Activated T-helper 1 cell treated with Interleukin-2 at 50 U/mL for 16 hours (primary cell): ENCODE measurements around the gene EXTL1.

Experiments used
- DNase-seq: peaks from one replicate; pipeline ENCODE4 v3.0.0-alpha.2; 2020; ENCODE audit warnings: low read depth

The EXTL1 gene

GRCh38 chr1:26044414-26044813 is 22.8 kb downstream of the EXTL1 start:
- no peak for DNase-seq

DNA sequence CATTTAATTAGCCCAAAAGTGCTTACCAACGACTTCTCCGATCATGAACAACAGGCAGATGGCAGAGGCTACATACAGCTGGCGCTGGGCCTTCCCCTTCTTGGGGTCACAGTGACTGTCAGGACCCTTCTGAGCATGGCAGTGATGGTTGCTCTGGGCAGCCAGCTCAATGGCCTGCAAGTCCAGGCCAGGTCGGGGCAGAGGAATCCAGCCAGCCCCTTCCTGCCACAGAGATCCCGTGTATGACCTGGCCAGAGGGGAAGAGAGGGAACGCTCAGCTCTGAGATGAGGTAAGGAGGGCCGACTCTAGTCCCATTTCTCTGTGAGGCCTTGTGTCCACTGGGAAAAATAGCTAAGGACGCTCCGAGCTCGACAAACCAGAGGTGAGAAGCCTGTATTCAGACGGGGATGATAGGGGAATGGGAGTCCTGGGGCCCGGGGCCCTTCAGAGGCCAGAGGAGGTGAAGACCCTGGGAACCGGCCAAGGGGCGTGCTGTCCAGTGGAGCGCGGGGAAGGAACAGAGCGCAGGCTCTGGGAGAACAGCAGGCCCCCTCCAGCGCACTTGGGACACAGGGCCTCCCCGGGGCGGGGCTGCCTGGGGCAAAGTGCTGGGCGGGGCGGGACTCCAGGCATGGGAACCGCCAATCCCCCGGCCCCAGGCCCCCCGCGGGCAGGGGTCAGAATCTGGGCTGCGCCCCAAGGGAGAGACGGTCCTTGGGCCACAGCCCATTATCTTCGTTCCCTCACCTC is 23.6 kb downstream of the EXTL1 start:
- no peak for DNase-seq

GRCh38 chr1:26045722-26046245 is 24.2 kb downstream of the EXTL1 start, which contains the start of gene SLC30A2:
SLC30A2 (minus strand) TSS chr1:26046118; CDS start chr1:26045896, 222 bp downstream.
- DNase-seq = no peak

DNA sequence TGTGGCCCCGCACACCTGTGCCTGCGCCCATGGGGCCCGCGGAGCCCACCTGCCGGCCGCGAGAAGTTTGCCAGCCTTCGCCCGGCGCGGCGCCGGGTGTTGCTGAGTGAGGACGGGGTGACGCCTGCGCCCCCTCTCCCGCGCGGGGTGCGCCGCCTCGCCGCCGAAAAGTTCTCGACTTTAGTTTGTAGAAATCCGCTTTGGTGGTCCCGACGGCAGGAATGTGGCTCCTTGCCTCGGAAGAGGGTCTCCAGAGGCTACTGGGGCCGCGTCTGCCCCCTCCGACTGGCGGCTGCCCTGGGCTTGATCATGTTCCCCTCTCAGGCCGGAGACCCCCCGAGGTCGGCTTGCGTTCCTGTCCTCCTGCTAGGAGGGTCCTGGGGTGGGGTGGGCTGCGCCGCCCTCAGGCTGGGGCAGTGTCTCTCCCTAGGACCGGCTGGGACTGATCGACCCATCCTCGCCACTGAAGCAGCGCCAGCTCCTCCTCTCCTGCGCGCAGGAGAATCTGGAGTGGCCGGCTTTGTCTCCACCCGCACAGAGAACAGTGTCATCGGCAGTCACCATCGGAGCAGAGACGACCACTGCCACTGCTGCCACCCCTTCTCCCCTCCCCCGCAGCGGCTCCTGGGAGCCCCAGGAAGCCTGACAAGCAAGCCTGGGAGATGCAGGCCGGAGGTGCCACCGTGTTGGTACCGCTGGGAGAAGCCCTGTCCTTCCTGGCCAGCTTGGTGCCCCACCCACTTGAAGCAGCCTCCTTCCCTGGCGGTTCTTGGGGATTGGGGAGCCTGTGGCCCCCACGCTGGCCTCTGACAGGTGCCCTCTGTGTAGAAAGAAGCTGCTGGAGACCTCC is 24.9 kb downstream of the EXTL1 start:
- no peak for DNase-seq

DNA sequence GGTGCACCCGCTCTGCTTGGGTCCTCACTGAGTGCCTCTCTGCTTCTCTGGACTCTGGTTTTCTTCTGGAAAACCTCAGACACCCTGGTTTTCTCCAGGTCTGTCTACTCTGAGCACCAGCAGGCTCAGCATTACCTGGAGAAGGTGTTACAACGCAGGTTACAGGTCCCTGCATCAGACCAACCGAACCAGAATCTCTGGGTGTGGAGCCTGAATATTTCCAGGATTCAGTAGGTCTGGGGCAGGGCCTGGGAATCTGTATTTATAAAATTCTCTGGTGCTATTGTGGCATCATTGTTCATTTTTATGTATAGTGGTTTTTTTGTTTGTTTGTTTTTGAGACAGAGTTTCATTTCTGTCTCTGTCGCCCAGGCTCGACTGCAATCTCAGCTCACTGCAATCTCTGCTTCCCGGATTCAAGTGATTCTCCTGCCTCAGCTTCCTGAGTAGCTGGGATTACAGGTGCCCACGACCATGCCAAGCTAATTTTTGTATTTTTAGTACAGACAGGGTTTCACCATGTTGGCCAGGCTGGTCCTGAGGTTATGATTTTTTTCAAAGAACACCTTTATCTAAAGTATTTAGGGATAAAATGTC is 25.8 kb downstream of the EXTL1 start:
- DNase-seq = no peak

- no peak for DNase-seq
These were observed 28.1 kb downstream of the EXTL1 start for GRCh38 chr1:26049531-26050247.

DNA sequence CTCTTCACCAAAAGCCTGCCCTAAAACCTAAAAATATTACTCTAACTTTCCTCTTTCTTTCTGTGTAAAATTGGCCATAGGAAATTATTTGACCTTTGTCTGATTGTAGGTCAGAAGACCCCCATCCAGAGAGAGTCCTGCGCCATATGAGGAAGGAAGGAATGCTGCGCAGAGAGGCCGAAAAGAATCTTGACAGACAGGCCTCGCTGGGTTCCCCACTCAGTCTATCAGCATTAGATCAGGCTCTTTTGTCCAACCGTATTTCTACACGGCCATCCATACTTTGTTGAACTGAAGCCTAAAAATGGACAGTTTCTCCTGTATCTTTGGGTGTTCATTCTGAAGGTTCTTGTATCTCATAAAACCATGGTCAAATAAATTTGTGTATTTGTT is 28.7 kb downstream of the EXTL1 start:
- no peak for DNase-seq

- no peak for DNase-seq
These were observed 32.4 kb downstream of the EXTL1 start for GRCh38 chr1:26053718-26054560.

DNA sequence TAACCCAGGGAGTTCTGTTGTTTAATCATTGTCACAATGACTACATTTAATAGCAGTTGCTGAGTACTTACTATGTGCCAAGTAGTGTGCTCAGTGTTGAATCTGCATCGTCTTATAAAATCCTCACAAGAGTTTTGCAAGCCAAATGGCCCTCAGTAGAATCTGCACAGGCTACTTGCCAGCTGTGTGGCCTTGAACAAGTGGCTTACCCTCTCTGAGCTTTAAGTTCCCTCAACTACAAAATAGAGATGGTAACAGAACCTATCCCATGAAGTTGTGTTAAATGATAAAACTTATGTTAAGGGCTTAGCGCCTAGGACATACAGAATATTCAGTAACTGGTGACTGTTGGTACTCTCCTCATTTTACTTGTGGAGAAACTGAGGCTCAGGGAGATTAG is 33.5 kb downstream of the EXTL1 start:
- DNase-seq = no peak

- no peak for DNase-seq
These were observed 35.6 kb downstream of the EXTL1 start for GRCh38 chr1:26057189-26057588.

- no peak for DNase-seq
These were observed 36.5 kb downstream of the EXTL1 start for GRCh38 chr1:26058052-26058595.

DNA sequence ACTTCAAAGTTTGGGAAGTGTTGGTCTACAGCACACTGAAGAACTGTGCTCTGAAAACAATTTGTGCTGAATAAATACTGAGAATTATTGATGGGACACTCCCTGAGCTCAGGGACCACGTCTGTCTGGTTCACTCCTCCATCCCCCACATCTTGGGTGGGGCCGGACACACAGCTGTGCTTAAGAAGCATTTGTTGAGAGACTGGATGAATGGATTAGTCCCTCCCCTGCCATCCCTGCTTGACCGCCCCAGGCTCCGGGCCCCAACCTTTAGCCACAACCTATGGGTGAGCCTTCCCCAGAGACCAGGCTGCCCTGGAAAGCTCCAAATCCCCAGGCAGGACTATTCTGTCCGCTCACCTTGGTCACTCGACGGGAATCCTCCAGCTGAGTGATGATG is 38.3 kb downstream of the EXTL1 start:
- no peak for DNase-seq

- no peak for DNase-seq
These were observed 39.4 kb downstream of the EXTL1 start for GRCh38 chr1:26060832-26061574.

DNA sequence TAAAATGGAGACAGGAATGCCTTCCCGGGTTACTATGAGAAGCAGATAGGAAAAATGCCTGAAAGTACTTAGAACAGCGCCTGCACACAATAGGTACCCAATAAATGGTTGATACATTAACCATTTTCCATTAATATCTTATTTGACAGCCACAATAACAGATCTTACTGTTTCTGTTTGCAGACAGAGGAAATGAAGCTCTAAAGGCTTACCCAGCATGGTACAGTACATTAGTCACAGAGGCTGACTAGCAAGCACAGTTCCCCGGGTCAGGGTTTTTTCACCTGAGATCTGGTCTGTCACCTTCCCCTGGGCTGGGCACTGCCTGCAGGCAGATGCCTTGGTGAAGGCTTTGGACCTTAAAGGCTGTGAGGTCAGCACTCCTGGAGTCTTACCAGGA is 43.0 kb downstream of the EXTL1 start:
- no peak for DNase-seq

DNA sequence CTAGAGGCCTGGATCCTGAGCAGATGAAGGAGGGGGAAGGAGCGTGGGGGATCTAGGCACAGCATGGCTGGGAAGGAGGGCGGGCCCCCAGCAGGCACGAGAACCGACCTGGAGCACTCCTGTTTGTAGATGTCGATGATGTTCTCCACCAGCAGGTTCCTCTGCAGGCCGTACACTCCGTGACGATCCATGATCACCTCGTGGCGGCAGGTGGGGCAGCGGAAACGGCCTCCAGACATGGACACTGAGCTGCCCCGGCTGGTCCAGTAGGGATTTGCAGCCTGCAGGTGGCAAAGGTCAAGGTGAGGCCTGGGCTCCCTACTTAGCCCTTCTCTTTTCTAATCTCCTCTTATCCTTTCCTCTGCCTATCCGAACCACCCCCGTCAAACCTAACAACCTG is 44.6 kb downstream of the EXTL1 start:
- no peak for DNase-seq

- DNase-seq = no peak
These were observed 45.3 kb downstream of the EXTL1 start for GRCh38 chr1:26066857-26067256.

- DNase-seq = no peak
These were observed 45.9 kb downstream of the EXTL1 start, which contains the start of gene TRIM63 for GRCh38 chr1:26067432-26067911. TRIM63 (minus strand) TSS chr1:26067630; CDS start chr1:26067494, 136 bp downstream.

DNA sequence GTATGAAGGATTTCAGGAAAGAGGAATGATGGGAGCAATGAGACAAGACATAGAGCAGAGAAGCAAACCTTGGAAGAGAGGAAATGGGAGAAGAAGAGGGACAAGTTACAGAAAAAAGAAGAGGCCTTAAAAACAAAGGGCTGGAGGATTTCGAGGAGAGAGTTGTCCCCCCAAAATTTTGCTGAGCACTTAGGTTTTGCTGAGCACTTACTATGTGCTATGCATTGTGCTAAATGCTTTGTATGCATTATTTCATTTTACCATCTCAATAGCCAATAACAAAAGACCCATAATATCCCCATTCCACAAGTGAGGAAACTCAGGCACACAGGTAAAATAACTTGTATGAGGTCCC is 48.3 kb downstream of the EXTL1 start:
- DNase-seq = no peak

DNA sequence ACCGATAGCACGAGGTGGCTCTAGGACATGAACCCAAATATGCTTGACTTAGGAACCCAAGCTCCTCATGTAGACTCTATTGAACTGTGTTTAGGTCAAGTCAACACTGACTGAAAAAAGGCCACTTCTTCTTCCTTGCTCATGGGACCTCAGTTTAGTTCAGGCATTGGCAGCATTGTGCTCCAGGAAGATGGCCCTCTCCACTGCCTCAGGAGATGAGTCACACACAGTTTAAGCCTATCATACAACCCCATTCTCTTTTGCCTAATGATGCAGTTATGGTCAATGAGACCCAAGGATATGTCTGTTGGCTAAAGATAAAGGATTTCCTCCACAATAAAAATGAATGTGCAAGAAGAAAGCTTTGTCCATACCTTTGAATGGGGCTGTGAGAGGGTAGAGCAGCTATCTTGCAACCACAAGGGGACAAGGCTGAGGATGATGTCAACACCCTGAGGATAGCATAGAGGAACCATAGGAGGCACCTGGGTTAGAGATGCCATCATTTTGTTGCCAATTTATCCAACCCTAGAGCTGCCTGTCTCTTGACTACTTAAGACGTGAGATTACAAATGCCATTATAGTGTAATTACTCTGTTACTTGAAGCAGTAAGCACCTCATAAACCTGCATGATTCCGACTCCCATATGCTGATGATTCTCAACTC is 48.9 kb downstream of the EXTL1 start:
- no peak for DNase-seq
